Choroid plexus epithelial cell (primary cell): Measurements from ENCODE around the gene GORASP2.

Experiments
- DNase-seq: peaks from one replicate; pipeline ENCODE4 v3.0.0-alpha.2; 2010; ENCODE audit warnings: low read depth
- H3K4me3 ChIP-seq: 2 replicates; pipeline ENCODE4 v1.5.1; 2011; ENCODE audit warnings: low read depth, mild to moderate bottlenecking, control low read depth, low read length, moderate library complexity
- CTCF ChIP-seq: conservative IDR thresholded peaks from 2 replicates; pipeline ENCODE4 v1.5.1; 2011; ENCODE audit warnings: low read depth, mild to moderate bottlenecking, control low read depth, inconsistent platforms, low read length, moderate library complexity

Gene GORASP2

GRCh38 chr2:170975127-170975942, 46.3 kb downstream of the GORASP2 start:
- no peak for TF ChIP-seq CTCF
- DNase-seq, result no peak
- H3K4me3 ChIP-seq, result no peak overlapping the region

GRCh38 chr2:170975943-170976270, 46.9 kb downstream of the GORASP2 start:
- no peak overlapping the region for H3K4me3 ChIP-seq
- no peak for TF ChIP-seq CTCF
- no peak for DNase-seq

GRCh38 chr2:170984079-170984478, 55.0 kb downstream of the GORASP2 start:
- no peak for TF ChIP-seq CTCF
- no peak for DNase-seq

GRCh38 chr2:170985407-170985806, 56.4 kb downstream of the GORASP2 start:
- no peak overlapping the region for H3K4me3 ChIP-seq
- DNase-seq, result no peak
- TF ChIP-seq CTCF, result no peak

More at GRCh38 chr2:170984079-170984478, 55.0 kb downstream of the GORASP2 start:
- no peak overlapping the region for H3K4me3 ChIP-seq

GRCh38 chr2:170986566-170987258, 57.7 kb downstream of the GORASP2 start:
- no peak for DNase-seq
- no peak for TF ChIP-seq CTCF
- H3K4me3 ChIP-seq, result no peak overlapping the region

- TF ChIP-seq CTCF, result peak; percentile 53
- DNase-seq, result no peak
- H3K4me3 ChIP-seq, result no peak overlapping the region
Measured at GRCh38 chr2:170991398-170992182, 62.5 kb downstream of the GORASP2 start.
